HEK293 (cell line): ENCODE results near the gene GPER1.

Source experiments
- CTCF ChIA-PET: fragments of 350-600 bp; formaldehyde crosslinking; extraction: SDS; loops from one replicate; lab custom pipeline; 2021; ENCODE audit warnings: antibody characterized with exemption; lab: Yijun Ruan, JAX
- POLR2A ChIA-PET: fragments of 300-600 bp; formaldehyde crosslinking; extraction: SDS; loops from one replicate; lab custom pipeline; 2020; ENCODE audit warnings: antibody characterized with exemption, inconsistent platforms; lab: Yijun Ruan, JAX
- H3K27ac ChIP-seq: fragments of 200-500 bp; sonication (Bioruptor generic); 2 replicates; pipeline ENCODE4 v1.5.1; 2014; ENCODE audit warnings: low read depth, low read length, control low read depth, inconsistent platforms; ENCODE audit errors: extremely low read depth
- H3K36me3 ChIP-seq, 2 experiments: fragments of 200-500 bp in 1 of 2; sonication (Bioruptor generic) in 1 of 2; 1 replicate in 1 of 2; 2 replicates in 1 of 2; pipeline ENCODE4 v1.5.1; 2014 to 2017; ENCODE audit warnings: inconsistent platforms in 2 of 2, low read length in 2 of 2; ENCODE audit not compliant: control insufficient read depth in 2 of 2, insufficient read depth in 1 of 2
- H3K4me1 ChIP-seq: fragments of 200-500 bp; sonication (Bioruptor generic); 2 replicates; pipeline ENCODE4 v1.5.1; 2014; ENCODE audit warnings: mild to moderate bottlenecking, low read length, inconsistent platforms; ENCODE audit not compliant: control insufficient read depth, insufficient read depth
- H3K4me3 ChIP-seq: 2 replicates; pipeline ENCODE4 v1.5.1; 2011; ENCODE audit warnings: low read depth, mild to moderate bottlenecking, control low read depth, low read length, moderate library complexity
- H3K9me3 ChIP-seq: fragments of 200-500 bp; sonication (Bioruptor generic); 2 replicates; pipeline ENCODE4 v1.5.1; 2014; ENCODE audit warnings: low read depth, low read length, inconsistent platforms; ENCODE audit not compliant: control insufficient read depth, insufficient read depth
- AEBP2 ChIP-seq: fragments of 450-650 bp; formaldehyde crosslinking; IDR thresholded peaks from 2 replicates; pipeline ENCODE4 v1.5.1; 2016; ENCODE audit warnings: missing biosample characterization, missing genetic modification characterization, borderline replicate concordance
- BCL11B ChIP-seq: fragments of 450-650 bp; formaldehyde crosslinking; IDR thresholded peaks from 2 replicates; pipeline ENCODE4 v1.5.1; 2016; ENCODE audit warnings: low read depth, missing biosample characterization, missing genetic modification characterization
- KLF10 ChIP-seq: fragments of 450-650 bp; IDR thresholded peaks from 2 replicates; pipeline ENCODE4 v1.5.1; 2018; ENCODE audit warnings: missing biosample characterization, mild to moderate bottlenecking, missing genetic modification characterization
- PRDM1 ChIP-seq: fragments of 450-650 bp; formaldehyde crosslinking; IDR thresholded peaks from 2 replicates; pipeline ENCODE4; 2016; ENCODE audit warnings: missing biosample characterization, missing genetic modification characterization
- SCRT2 ChIP-seq: fragments of 450-650 bp; formaldehyde crosslinking; IDR thresholded peaks from 2 replicates; pipeline ENCODE4 v1.5.1; 2016; ENCODE audit warnings: missing biosample characterization, missing genetic modification characterization
- SP2 ChIP-seq: fragments of 450-650 bp; formaldehyde crosslinking; IDR thresholded peaks from 2 replicates; pipeline ENCODE4 v1.5.1; 2016; ENCODE audit warnings: missing biosample characterization, missing genetic modification characterization
- ZNF175 ChIP-seq: fragments of 450-650 bp; formaldehyde crosslinking; IDR thresholded peaks from 2 replicates; pipeline ENCODE4 v1.5.1; 2016; ENCODE audit warnings: missing biosample characterization, missing genetic modification characterization
- ZNF221 ChIP-seq: fragments of 450-650 bp; formaldehyde crosslinking; IDR thresholded peaks from 2 replicates; pipeline ENCODE4 v1.5.1; 2017; ENCODE audit warnings: missing biosample characterization, missing genetic modification characterization, borderline replicate concordance
- ZNF24 ChIP-seq: fragments of 450-650 bp; formaldehyde crosslinking; IDR thresholded peaks from 2 replicates; pipeline ENCODE4 v1.5.1; 2016; ENCODE audit warnings: missing biosample characterization, missing genetic modification characterization
- ZNF302 ChIP-seq: fragments of 450-650 bp; formaldehyde crosslinking; IDR thresholded peaks from 2 replicates; pipeline ENCODE4 v1.5.1; 2016; ENCODE audit warnings: missing biosample characterization, missing genetic modification characterization, low read depth
- ZNF341 ChIP-seq: fragments of 450-650 bp; formaldehyde crosslinking; IDR thresholded peaks from 2 replicates; pipeline ENCODE4; 2016; ENCODE audit warnings: low read depth, missing biosample characterization, missing genetic modification characterization
- ZNF350 ChIP-seq: fragments of 450-650 bp; formaldehyde crosslinking; IDR thresholded peaks from 2 replicates; pipeline ENCODE4 v1.5.0; 2017; ENCODE audit warnings: missing biosample characterization, mild to moderate bottlenecking, missing genetic modification characterization
- ZNF398 ChIP-seq: fragments of 450-650 bp; formaldehyde crosslinking; IDR thresholded peaks from 2 replicates; pipeline ENCODE4 v1.5.1; 2017; ENCODE audit warnings: missing biosample characterization, missing genetic modification characterization
- ZNF510 ChIP-seq: fragments of 450-650 bp; formaldehyde crosslinking; IDR thresholded peaks from 2 replicates; pipeline ENCODE4 v1.5.1; 2018; ENCODE audit warnings: mild to moderate bottlenecking, missing genetic modification characterization, missing biosample characterization; ENCODE audit not compliant: insufficient replicate concordance
- ZNF518A ChIP-seq: fragments of 450-650 bp; formaldehyde crosslinking; conservative IDR thresholded peaks from 2 replicates; pipeline ENCODE4 v1.5.1; 2016; ENCODE audit warnings: low read depth, missing biosample characterization, missing genetic modification characterization
- ZNF629 ChIP-seq: fragments of 450-650 bp; formaldehyde crosslinking; IDR thresholded peaks from 2 replicates; pipeline ENCODE4 v1.5.1; 2017; ENCODE audit warnings: missing biosample characterization, missing genetic modification characterization
- ZNF639 ChIP-seq: fragments of 450-650 bp; formaldehyde crosslinking; IDR thresholded peaks from 2 replicates; pipeline ENCODE4 v1.5.1; 2016; ENCODE audit warnings: missing biosample characterization, missing genetic modification characterization
- ZNF658 ChIP-seq: fragments of 450-650 bp; formaldehyde crosslinking; IDR thresholded peaks from 2 replicates; pipeline ENCODE4; 2016; ENCODE audit warnings: missing biosample characterization, missing genetic modification characterization

Gene GPER1

GRCh38 chr7:1110358-1110757 is 22.4 kb downstream of the GPER1 start:
- H3K4me3 ChIP-seq, result no peak overlapping the region
- ChIA-PET CTCF (interaction anchor here (0.9 kb wide), 1 partner anchor 24 kb away, joined by 3 read pairs; no protein-coding TSS in a partner anchor), POLR2A (no interaction called here)
- H3K36me3 ChIP-seq, result no peaks in the 10 kb centered on the region
- TF ChIP-seq PRDM1 (tag by site-specific recombination) (no peak), ZNF302 (tag by site-specific recombination) (no peak), SP2 (no peak), ZNF518A (tag by site-specific recombination) (no peak), ZNF175 (tag by site-specific recombination) (no peak)
- no peak overlapping the region for H3K27ac ChIP-seq
- H3K4me1 ChIP-seq, result no peaks in the 10 kb centered on the region
- no peaks in the 10 kb centered on the region for H3K9me3 ChIP-seq

- TF ChIP-seq ZNF629 (tag by site-specific recombination) (no peak), ZNF24 (tag by site-specific recombination) (no peak), AEBP2 (tag by site-specific recombination) (no peak), ZNF221 (no peak), ZNF658 (tag by site-specific recombination) (no peak)
These were observed 23.2 kb downstream of the GPER1 start for GRCh38 chr7:1111156-1111555.

GRCh38 chr7:1112109-1112508 is 24.2 kb downstream of the GPER1 start:
- no peak for TF ChIP-seq KLF10 (tag by site-specific recombination)
- TF ChIP-seq ZNF639 (tag by site-specific recombination), result no peak
- no peak for TF ChIP-seq ZNF510 (tag by site-specific recombination)
- TF ChIP-seq ZNF398 (tag by site-specific recombination), result no peak
- TF ChIP-seq ZNF341 (tag by site-specific recombination), result no peak
- TF ChIP-seq BCL11B (tag by site-specific recombination), result no peak
- no peak for TF ChIP-seq SCRT2 (tag by site-specific recombination)
- no peak for TF ChIP-seq ZNF350 (tag by site-specific recombination)
- TF ChIP-seq, all 188 proteins: peak for 0
- no peaks in the 10 kb centered on the region for H3K9me3 ChIP-seq
- CTCF ChIA-PET, result no interaction called here
- POLR2A ChIA-PET, result interaction anchor here (0.6 kb wide), 1 partner anchor 26 kb away, joined by 4 read pairs; a partner anchor contains a TSS
- no peak overlapping the region for H3K4me3 ChIP-seq
- peaks cover 0 to 3% of the 10 kb centered on the region in 2 experiments; a peak in 1 of 3 replicates for H3K36me3 ChIP-seq
- H3K27ac ChIP-seq, result no peak overlapping the region
- H3K4me1 ChIP-seq, result no peaks in the 10 kb centered on the region

More at GRCh38 chr7:1111156-1111555, 23.2 kb downstream of the GPER1 start:
- POLR2A ChIA-PET, result no interaction called here
- Histone ChIP-seq H3K4me1 (no peaks in the 10 kb centered on the region), H3K36me3 (peaks cover 0 to 3% of the 10 kb centered on the region in 2 experiments; a peak in 1 of 3 replicates), H3K9me3 (no peaks in the 10 kb centered on the region), H3K27ac (no peak overlapping the region), H3K4me3 (no peak overlapping the region)
- CTCF ChIA-PET, result no interaction called here
